ENCODE results near the gene IL17RD.

IL17RD gene

GRCh38 chr3:57164657-57165573 lies at the start of gene IL17RD:
IL17RD (minus strand) TSS chr3:57165353; CDS start chr3:57165286, 67 bp downstream.
- peak; percentile 27 to 32 (median 30) for DNase-seq (ENCODE audit: low read depth in 2 of 3, low spot score in 2 of 3)

GRCh38 chr3:57206423-57206822 lies 41.3 kb upstream of the IL17RD start:
- no peak for DNase-seq (ENCODE audit: low read depth in 2 of 3, low spot score in 2 of 3)

GRCh38 chr3:57199895-57200297 lies 34.7 kb upstream of the IL17RD start, which contains the start of gene HESX1:
HESX1 (minus strand) TSS chr3:57199978; CDS start chr3:57199918, 60 bp downstream.
- DNase-seq (ENCODE audit: low read depth in 2 of 3, low spot score in 2 of 3), result no peak

- no peak for DNase-seq (ENCODE audit: low read depth in 2 of 3, low spot score in 2 of 3)
Observed at GRCh38 chr3:57194641-57195040, 29.5 kb upstream of the IL17RD start.

- DNase-seq (ENCODE audit: low read depth in 2 of 3, low spot score in 2 of 3), result no peak
Observed at GRCh38 chr3:57192028-57192427, 26.9 kb upstream of the IL17RD start.

- DNase-seq (ENCODE audit: low read depth in 2 of 3, low spot score in 2 of 3), result no peak
Observed at GRCh38 chr3:57184526-57184925, 19.4 kb upstream of the IL17RD start.

- no peak for DNase-seq (ENCODE audit: low read depth in 2 of 3, low spot score in 2 of 3)
Observed at GRCh38 chr3:57179580-57180410, 14.6 kb upstream of the IL17RD start.

- DNase-seq (ENCODE audit: low read depth in 2 of 3, low spot score in 2 of 3), result no peak
Observed at GRCh38 chr3:57176045-57176444, 10.9 kb upstream of the IL17RD start.

- no peak for DNase-seq (ENCODE audit: low read depth in 2 of 3, low spot score in 2 of 3)
Observed at GRCh38 chr3:57173687-57174086, 8.5 kb upstream of the IL17RD start.

GRCh38 chr3:57170946-57171345 lies 5.8 kb upstream of the IL17RD start:
- DNase-seq (ENCODE audit: low read depth in 2 of 3, low spot score in 2 of 3), result no peak

- DNase-seq (ENCODE audit: low read depth in 2 of 3, low spot score in 2 of 3), result peak; percentile 16 to 67 (median 35)
Observed at GRCh38 chr3:57169872-57170623, 4.9 kb upstream of the IL17RD start.

GRCh38 chr3:57169108-57169507 lies 4.0 kb upstream of the IL17RD start:
- no peak for DNase-seq (ENCODE audit: low read depth in 2 of 3, low spot score in 2 of 3)

- DNase-seq (ENCODE audit: low read depth in 2 of 3, low spot score in 2 of 3), result no peak
Observed at GRCh38 chr3:57168151-57168550, 3.0 kb upstream of the IL17RD start.

- no peak for DNase-seq (ENCODE audit: low read depth in 2 of 3, low spot score in 2 of 3)
Observed at GRCh38 chr3:57166660-57167059, 1.5 kb upstream of the IL17RD start.

- no peak for DNase-seq (ENCODE audit: low read depth in 2 of 3, low spot score in 2 of 3)
Observed at GRCh38 chr3:57165641-57166040, 488 bp upstream of the IL17RD start.

- peak in 1 of 3 experiments; percentile 9 for DNase-seq (ENCODE audit: low read depth in 2 of 3, low spot score in 2 of 3)
Observed at GRCh38 chr3:57164217-57164656, 916 bp downstream of the IL17RD start.

- DNase-seq (ENCODE audit: low read depth in 2 of 3, low spot score in 2 of 3), result no peak
Observed at GRCh38 chr3:57163751-57164150, 1.4 kb downstream of the IL17RD start.

GRCh38 chr3:57161915-57162314 lies 3.2 kb downstream of the IL17RD start:
- no peak for DNase-seq (ENCODE audit: low read depth in 2 of 3, low spot score in 2 of 3)

GRCh38 chr3:57160765-57161538 lies 4.2 kb downstream of the IL17RD start:
- DNase-seq (ENCODE audit: low read depth in 2 of 3, low spot score in 2 of 3), result no peak

GRCh38 chr3:57160076-57160764 lies 4.9 kb downstream of the IL17RD start:
- DNase-seq (ENCODE audit: low read depth in 2 of 3, low spot score in 2 of 3), result no peak

Data from activated CD8-positive, alpha-beta memory T cell treated with anti-CD3 and anti-CD28 coated beads for 48 hours (primary cell).